ENCODE data around the gene NID1. TPM values are rescaled to one million over a fixed set of nuclear protein-coding genes. Genes with fewer than 3 reads are reported as not detected.

Gene NID1
- total and polyA plus RNA-seq, 9 of the 15 experiments (the other 6 are each of a cell fraction or from before 2014, with no cell fraction given), result 0.22 TPM; not detected in 8

DNA sequence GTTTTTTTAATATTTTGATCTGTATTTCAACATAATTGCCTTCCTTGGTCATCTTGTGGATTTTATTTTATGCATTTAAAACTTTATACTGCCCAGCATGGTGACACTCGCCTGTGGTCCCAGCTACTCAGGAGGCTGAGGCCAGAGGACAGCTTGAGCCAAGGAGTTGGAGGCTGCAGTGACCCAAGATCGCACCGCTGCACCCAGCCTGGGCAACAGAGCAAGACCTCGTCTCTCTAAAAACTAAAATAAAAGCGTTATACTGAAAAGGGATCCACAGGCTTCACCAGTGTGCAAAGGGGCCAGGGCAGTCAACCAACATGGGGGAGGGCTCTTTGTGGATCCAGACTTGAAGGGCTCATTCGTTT, 1.4 kb downstream of the NID1 start:
- intact Hi-C loops (cut with micrococcal nuclease) (no loop called here), in situ Hi-C loops (cut with MboI) (no loop called here)
- BruUV-seq (replicated peaks), result no TSS peak
- H3K36me3 ChIP-seq (ENCODE audit: control insufficient read depth, insufficient read depth, low read length), result no peaks in the 10 kb centered on the region
- POLR2A ChIA-PET, result no interaction called here
- no peaks in the 10 kb centered on the region for H3K9me3 ChIP-seq (replicated peaks; ENCODE audit: control insufficient read depth, insufficient read depth, low read depth, low read length)
- FAIRE-seq (no peak), ATAC-seq (no peak), DNase-seq (ENCODE audit: extremely low read depth in 1 of 4, low spot score in 3 of 4) (no peak)
- no peak overlapping the region for H3K27ac ChIP-seq (ENCODE audit: extremely low read depth, low read depth, low read length)
- WGBS (ENCODE audit: insufficient coverage, low coverage, missing lambda C conversion rate), result 3% methylated on average over 6 of the region's 6 CpGs
- peaks cover 46 to 54% of the 10 kb centered on the region in 2 experiments for H3K27me3 ChIP-seq (ENCODE audit: control insufficient read depth in 2 of 2, insufficient read depth in 2 of 2, low read length in 2 of 2)
- CTCF ChIA-PET (ENCODE audit: low intra/inter-chr PET ratio), result no interaction called here
- no peaks in the 10 kb centered on the region for H3K79me2 ChIP-seq (ENCODE audit: control insufficient read depth, insufficient read depth, low read length)
- no peak overlapping the region for H2AFZ ChIP-seq (ENCODE audit: low read depth, low read length)
- no peak overlapping the region for H3K9ac ChIP-seq (ENCODE audit: insufficient read depth in 1 of 2, low read depth in 2 of 2, low read length in 2 of 2)
- no peaks in the 10 kb centered on the region for H3K9me1 ChIP-seq (ENCODE audit: control insufficient read depth, insufficient read depth, low read length)
- no peak overlapping the region for H3K4me2 ChIP-seq (ENCODE audit: insufficient read depth, low read length)
- no peaks in the 10 kb centered on the region for H4K20me1 ChIP-seq (replicated peaks; ENCODE audit: control insufficient read depth, insufficient read depth, low read length)
- H3K4me3 ChIP-seq, result no peak overlapping the region
- TF ChIP-seq MTF1 (CRISPR knock-in tag; IDR thresholded peaks at IDR 0.05; ENCODE audit: borderline replicate concordance), result no peak
- no peak for TF ChIP-seq ZNF75A (CRISPR knock-in tag; IDR thresholded peaks at IDR 0.05)
- no peak for TF ChIP-seq ZNF175 (CRISPR knock-in tag; IDR thresholded peaks at IDR 0.05; ENCODE audit: low read depth)
- no peak for TF ChIP-seq FOSL1 (tag; conservative IDR thresholded peaks at IDR 0.05)
- TF ChIP-seq ZFPM2 (CRISPR knock-in tag; IDR thresholded peaks at IDR 0.05), result no peak
- no peak for TF ChIP-seq MITF (IDR thresholded peaks at IDR 0.05)
- TF ChIP-seq KDM5B (IDR thresholded peaks at IDR 0.05; ENCODE audit: insufficient replicate concordance, low read depth, low read length), result no peak
- no peak for TF ChIP-seq ZBTB8A (IDR thresholded peaks at IDR 0.05; ENCODE audit: partially characterized antibody)
- H3K4me1 ChIP-seq (replicated peaks in 1 of 2; ENCODE audit: control insufficient read depth in 2 of 2, insufficient read depth in 2 of 2, low read length in 2 of 2), result peaks cover 0 to 14% of the 10 kb centered on the region in 2 experiments; a peak in 1 of 5 replicates

Measured in K562 (cell line).